Measurements from ENCODE around the gene ITPA.

GRCh38 chr20:3240776-3241363 is 31.6 kb downstream of the ITPA start:
- TF ChIP-seq CTCF (IDR thresholded peaks at IDR 0.05), result no peak
- TF ChIP-seq ZFX (IDR thresholded peaks at IDR 0.05; ENCODE audit: borderline replicate concordance), result no peak
